ENCODE data around the gene SLC6A11.

GRCh38 chr3:10845839-10846656 lies 30.0 kb downstream of the SLC6A11 start:
- TF ChIP-seq CTCF (IDR thresholded peaks at IDR 0.05; ENCODE audit: low read length) (no peak), EZH2 (IDR thresholded peaks at IDR 0.05; ENCODE audit: borderline replicate concordance, low read length) (no peak)
